ENCODE measurements around the gene SIGMAR1.
A peak's percentile ranks its signal among the peaks of the same experiment; 100 is the strongest.

The SIGMAR1 gene

GRCh38 chr9:34637356-34638137, at the start of gene SIGMAR1:
TSS of gene SIGMAR1 (minus strand) at chr9:34637787. CDS start at chr9:34637697, 90 bp downstream.
- peak; percentile 93 to 95 for DNase-seq

GRCh38 chr9:34686732-34687131, 49.1 kb upstream of the SIGMAR1 start:
- DNase-seq, result no peak

GRCh38 chr9:34686231-34686630, 48.6 kb upstream of the SIGMAR1 start:
- no peak for DNase-seq

GRCh38 chr9:34685591-34685990, 48.0 kb upstream of the SIGMAR1 start:
- no peak for DNase-seq

GRCh38 chr9:34684816-34685215, 47.2 kb upstream of the SIGMAR1 start:
- no peak for DNase-seq

- DNase-seq, result no peak
These were observed 46.6 kb upstream of the SIGMAR1 start for GRCh38 chr9:34684145-34684544.

- no peak for DNase-seq
These were observed 38.3 kb upstream of the SIGMAR1 start for GRCh38 chr9:34675869-34676268.

GRCh38 chr9:34675048-34675714, 37.6 kb upstream of the SIGMAR1 start:
- peak; percentile 72 to 82 for DNase-seq

DNA sequence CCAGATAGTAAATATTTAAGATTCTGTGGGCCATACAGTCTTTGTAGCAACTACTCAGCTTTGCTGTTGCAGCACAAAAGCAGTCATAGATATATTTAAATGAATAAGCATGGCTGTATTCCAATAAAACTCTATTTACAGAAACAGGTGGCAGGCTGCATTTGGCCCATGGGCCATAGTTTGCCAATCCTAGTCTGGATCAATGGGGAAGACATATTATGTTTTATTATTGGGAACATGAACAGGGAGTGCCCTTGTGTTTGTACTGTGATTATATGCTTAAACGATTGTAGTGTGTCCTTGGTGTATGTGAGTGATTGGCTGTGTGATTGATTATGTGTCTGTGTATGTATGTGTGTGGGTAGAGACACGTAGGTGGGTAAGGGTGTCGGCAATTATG, 36.9 kb upstream of the SIGMAR1 start:
- no peak for DNase-seq

GRCh38 chr9:34671307-34671706, 33.7 kb upstream of the SIGMAR1 start:
- DNase-seq, result no peak

GRCh38 chr9:34669809-34670562, 32.4 kb upstream of the SIGMAR1 start:
- no peak for DNase-seq

DNA sequence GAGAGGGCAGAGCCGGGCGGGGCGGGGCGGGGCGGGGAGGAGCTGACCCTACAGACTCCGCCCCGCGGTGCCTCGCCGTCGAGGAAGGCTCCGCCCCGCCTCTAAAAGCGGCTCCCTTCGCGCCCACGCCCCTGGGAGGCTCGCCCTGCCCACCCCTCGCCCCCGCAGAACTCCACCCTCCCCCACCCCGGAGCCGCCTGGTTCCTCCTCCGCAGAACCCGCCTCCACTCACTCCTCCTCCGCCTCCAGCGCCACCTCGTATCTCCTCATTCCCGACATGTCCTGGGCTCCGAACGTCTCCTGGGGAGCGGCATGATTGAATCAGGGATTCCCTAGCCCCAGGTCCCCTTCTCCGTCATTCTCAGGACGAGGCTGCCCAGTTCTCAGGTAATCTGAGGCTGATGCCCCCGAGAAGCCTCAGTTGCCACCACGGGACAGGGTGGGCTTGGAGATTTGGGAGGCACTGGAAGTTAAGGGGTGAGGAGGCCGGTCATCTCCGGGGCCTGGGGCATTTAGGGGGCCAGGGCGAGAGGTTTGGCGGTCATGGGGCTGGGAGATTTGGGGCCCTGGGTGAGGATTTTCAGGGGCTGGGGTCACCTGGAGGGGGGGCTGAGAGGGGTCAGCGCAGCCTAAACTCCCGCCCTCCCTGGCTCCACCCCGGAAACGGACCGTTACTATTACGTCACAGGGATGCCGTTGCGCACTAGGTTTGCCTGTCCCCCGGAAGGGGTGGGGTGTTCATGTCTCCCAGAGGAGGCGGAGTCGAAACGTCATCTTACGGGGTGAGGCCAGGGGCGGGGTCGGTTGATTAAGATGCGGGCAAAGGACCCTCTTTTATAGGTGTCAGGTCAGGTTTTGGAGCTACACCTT, 28.0 kb upstream of the SIGMAR1 start:
- peak; percentile 96 for DNase-seq

DNA sequence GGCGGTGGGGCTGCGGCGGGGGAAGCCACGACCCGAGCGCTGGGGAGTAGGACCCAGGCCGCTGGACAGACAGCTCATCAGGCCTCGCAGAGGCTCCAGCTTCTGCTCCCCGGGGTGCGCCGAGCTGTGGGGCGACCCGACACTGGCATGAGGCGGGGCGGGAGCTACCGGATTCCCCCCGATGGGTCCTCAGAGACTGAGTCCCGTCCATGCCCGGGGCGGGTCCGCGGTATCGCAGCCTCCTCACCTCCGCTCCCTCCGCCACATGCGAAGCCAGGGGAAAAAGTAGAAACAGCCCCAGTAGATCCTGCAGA, 27.4 kb upstream of the SIGMAR1 start:
- no peak for DNase-seq

- DNase-seq, result peak; percentile 42 to 51
These were observed 26.9 kb upstream of the SIGMAR1 start for GRCh38 chr9:34664281-34665066.

GRCh38 chr9:34663303-34663605, 25.7 kb upstream of the SIGMAR1 start:
- DNase-seq, result no peak

DNA sequence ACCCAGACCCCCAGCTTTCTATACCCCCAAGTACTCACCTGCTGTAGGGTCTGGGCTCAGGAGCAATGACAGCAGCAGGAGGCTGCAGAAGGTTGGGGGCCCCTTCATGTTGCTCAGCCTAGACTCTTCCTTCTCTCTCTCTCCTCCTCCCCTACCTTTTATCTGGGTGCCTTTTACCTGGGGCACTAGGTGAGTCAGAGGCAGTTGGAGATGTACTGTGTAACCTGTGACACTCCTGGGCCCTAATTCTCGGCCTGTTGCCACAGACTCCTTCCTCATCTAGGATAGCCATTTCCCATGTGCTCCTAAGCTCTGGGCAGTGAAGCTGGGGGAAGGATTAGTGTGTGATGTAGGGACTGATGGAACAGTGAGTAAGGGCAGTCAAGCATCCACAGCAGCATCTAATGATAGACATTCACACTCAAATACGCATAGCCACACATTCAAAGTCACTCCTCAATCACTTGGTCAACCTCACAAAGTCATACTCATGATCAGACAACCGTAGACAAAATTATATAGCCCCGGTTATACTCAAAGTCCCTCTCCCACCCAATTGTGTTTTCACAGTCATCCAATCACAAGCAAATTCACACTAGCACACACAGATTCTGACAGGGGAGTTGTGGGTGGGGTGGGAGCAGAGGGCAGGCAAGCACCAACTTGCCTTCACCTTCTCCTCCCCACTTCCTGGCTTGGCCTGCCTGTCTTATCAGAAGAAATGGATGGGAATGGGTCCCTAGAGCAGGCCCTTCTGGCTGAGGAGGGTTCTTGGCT, 25.1 kb upstream of the SIGMAR1 start, which contains the start of gene CCL27:
Gene CCL27 (minus strand): TSS at position 132 of the 777 bp plus-strand sequence. CDS start 24 bp downstream, at position 108.
- no peak for DNase-seq

DNA sequence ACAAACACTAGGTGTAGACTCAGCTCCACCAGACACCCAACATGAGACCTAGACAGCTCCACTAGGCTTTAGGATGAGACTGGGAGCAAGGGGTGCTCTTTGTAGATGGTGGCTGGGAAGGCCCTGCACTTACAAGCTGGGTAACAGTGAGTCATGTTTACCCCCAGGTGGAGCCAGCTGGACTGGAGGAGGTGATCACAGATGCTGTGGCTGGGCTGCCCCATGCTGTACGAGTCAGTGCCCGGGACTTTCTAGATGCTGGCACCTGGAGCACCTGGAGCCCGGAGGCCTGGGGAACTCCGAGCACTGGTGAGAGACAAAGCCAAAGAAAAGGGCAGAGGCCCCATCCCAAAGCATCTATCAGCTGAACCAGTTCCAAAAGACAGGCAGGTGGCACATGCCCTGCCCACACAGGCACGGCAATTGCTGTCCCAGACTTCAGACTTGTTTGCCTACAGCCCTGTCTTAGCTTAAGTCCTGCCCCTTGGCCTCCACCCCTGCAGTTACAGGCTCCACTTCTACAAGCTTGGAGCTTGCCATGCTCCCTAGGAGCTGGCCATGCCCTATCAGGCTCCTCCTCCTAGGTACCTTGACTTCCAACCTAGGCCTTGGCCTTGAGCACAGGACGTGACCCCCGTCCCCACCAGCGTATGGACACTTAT, 22.1 kb upstream of the SIGMAR1 start:
- DNase-seq, result peak in 1 of 2 experiments; percentile 15

DNA sequence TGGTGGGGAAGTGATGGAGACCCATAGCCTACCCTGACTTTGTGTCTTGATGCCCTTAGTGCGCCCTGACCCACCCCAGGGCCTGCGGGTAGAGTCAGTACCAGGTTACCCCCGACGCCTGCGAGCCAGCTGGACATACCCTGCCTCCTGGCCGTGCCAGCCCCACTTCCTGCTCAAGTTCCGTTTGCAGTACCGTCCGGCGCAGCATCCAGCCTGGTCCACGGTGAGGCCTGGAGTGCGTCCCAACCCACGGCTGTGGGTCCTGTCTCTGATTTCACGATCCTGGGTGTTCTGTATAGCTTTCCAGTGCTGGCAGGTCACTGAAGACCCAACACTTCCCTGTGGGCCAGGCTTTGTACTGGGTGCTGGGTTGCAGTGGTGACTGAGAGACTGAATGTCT, 20.9 kb upstream of the SIGMAR1 start:
- DNase-seq, result no peak

DNA sequence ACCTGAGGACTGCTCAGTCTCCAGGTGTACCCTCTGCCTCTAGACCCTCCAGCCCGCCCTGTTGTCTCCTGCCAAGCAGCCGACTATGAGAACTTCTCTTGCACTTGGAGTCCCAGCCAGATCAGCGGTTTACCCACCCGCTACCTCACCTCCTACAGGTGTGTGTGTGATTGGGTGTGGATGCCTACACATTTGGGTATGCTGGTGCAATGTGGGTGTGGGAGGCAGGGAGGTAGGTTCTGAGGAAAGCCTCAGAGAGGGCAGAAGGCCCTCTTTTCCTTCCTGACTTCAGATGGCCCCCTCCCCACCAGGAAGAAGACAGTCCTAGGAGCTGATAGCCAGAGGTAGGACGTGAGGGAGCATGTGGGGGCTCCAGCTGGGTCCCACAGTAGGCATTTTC, 19.4 kb upstream of the SIGMAR1 start:
- DNase-seq, result no peak

GRCh38 chr9:34655394-34655793, 17.8 kb upstream of the SIGMAR1 start:
- DNase-seq, result no peak

All from NCI-H2081 (cell line).